Measurements from ENCODE around the gene CAMSAP1.

CAMSAP1 gene

GRCh38 chr9:135770203-135770535 is 137.2 kb downstream of the CAMSAP1 start:
- no peak overlapping the region for H2BK15ac ChIP-seq (replicated peaks; ENCODE audit: low read depth)
- no peak overlapping the region for H3K27ac ChIP-seq (ENCODE audit: low read depth, low read length)
- H3K79me1 ChIP-seq (ENCODE audit: low read length) = no peaks in the 10 kb centered on the region
- no peak overlapping the region for H2BK5ac ChIP-seq (ENCODE audit: low read length)
- no peaks in the 10 kb centered on the region for H3K27me3 ChIP-seq (ENCODE audit: insufficient read depth, low read length, poor library complexity)
- H3K4me3 ChIP-seq (ENCODE audit: low read length) = no peak overlapping the region
- no peaks in the 10 kb centered on the region for H3K79me2 ChIP-seq (ENCODE audit: control insufficient read depth, insufficient read depth, low read length)
- no peak overlapping the region for H2AK5ac ChIP-seq (ENCODE audit: low read length)
- no peaks in the 10 kb centered on the region for H3K36me3 ChIP-seq (ENCODE audit: control insufficient read depth, insufficient read depth, low read length)
- no peak overlapping the region for H3K4ac ChIP-seq (ENCODE audit: low read depth, low read length)
- H3K23ac ChIP-seq (ENCODE audit: low read length) = no peak overlapping the region
- H3K18ac ChIP-seq (ENCODE audit: low read length) = no peak overlapping the region
- DNase-seq = no peak
- WGBS (ENCODE audit: extremely low coverage, insufficient coverage, low lambda C conversion rate) = no CpG with 5 or more reads among the region's 19 CpGs
- no peak overlapping the region for H4K8ac ChIP-seq (ENCODE audit: low read depth, low read length)
- no peak overlapping the region for H3K9ac ChIP-seq (ENCODE audit: low read length)
- no peak overlapping the region for H3K4me2 ChIP-seq (ENCODE audit: low read length)
- no peak overlapping the region for H4K5ac ChIP-seq (ENCODE audit: low read length)
- H2BK120ac ChIP-seq (ENCODE audit: low read depth, low read length) = no peak overlapping the region
- H3K4me1 ChIP-seq (ENCODE audit: control insufficient read depth, low read depth, low read length) = no peaks in the 10 kb centered on the region
- no peak overlapping the region for H3K56ac ChIP-seq (ENCODE audit: low read length)

- no peaks in the 10 kb centered on the region for H3K79me2 ChIP-seq (ENCODE audit: control insufficient read depth, insufficient read depth, low read length)
- H3K56ac ChIP-seq (ENCODE audit: low read length) = no peak overlapping the region
- no peak overlapping the region for H3K23ac ChIP-seq (ENCODE audit: low read length)
- H3K9ac ChIP-seq (ENCODE audit: low read length) = no peak overlapping the region
- no CpG with 5 or more reads among the region's 32 CpGs for WGBS (ENCODE audit: extremely low coverage, insufficient coverage, low lambda C conversion rate)
- no peak overlapping the region for H3K18ac ChIP-seq (ENCODE audit: low read length)
- H3K36me3 ChIP-seq (ENCODE audit: control insufficient read depth, insufficient read depth, low read length) = no peaks in the 10 kb centered on the region
- H3K4me1 ChIP-seq (ENCODE audit: control insufficient read depth, low read depth, low read length) = no peaks in the 10 kb centered on the region
- no peaks in the 10 kb centered on the region for H3K27me3 ChIP-seq (ENCODE audit: insufficient read depth, low read length, poor library complexity)
- H2BK15ac ChIP-seq (replicated peaks; ENCODE audit: low read depth) = no peak overlapping the region
- H3K4me3 ChIP-seq (ENCODE audit: low read length) = no peak overlapping the region
- DNase-seq = no peak
- no peak overlapping the region for H3K4me2 ChIP-seq (ENCODE audit: low read length)
- no peak overlapping the region for H4K5ac ChIP-seq (ENCODE audit: low read length)
- H3K4ac ChIP-seq (ENCODE audit: low read depth, low read length) = no peak overlapping the region
- H2BK5ac ChIP-seq (ENCODE audit: low read length) = no peak overlapping the region
- no peaks in the 10 kb centered on the region for H3K79me1 ChIP-seq (ENCODE audit: low read length)
- H3K27ac ChIP-seq (ENCODE audit: low read depth, low read length) = no peak overlapping the region
- H2AK5ac ChIP-seq (ENCODE audit: low read length) = no peak overlapping the region
- no peak overlapping the region for H4K8ac ChIP-seq (ENCODE audit: low read depth, low read length)
- no peak overlapping the region for H2BK120ac ChIP-seq (ENCODE audit: low read depth, low read length)
Observed at GRCh38 chr9:135769489-135770202, 137.7 kb downstream of the CAMSAP1 start.

GRCh38 chr9:135768516-135769218 is 138.7 kb downstream of the CAMSAP1 start:
- no peak overlapping the region for H3K4ac ChIP-seq (ENCODE audit: low read depth, low read length)
- no peak overlapping the region for H3K4me2 ChIP-seq (ENCODE audit: low read length)
- no peak overlapping the region for H3K56ac ChIP-seq (ENCODE audit: low read length)
- no peak overlapping the region for H3K18ac ChIP-seq (ENCODE audit: low read length)
- H3K79me2 ChIP-seq (ENCODE audit: control insufficient read depth, insufficient read depth, low read length) = no peaks in the 10 kb centered on the region
- H3K27ac ChIP-seq (ENCODE audit: low read depth, low read length) = no peak overlapping the region
- no peak overlapping the region for H2BK5ac ChIP-seq (ENCODE audit: low read length)
- H3K23ac ChIP-seq (ENCODE audit: low read length) = no peak overlapping the region
- H3K4me1 ChIP-seq (ENCODE audit: control insufficient read depth, low read depth, low read length) = no peaks in the 10 kb centered on the region
- H3K79me1 ChIP-seq (ENCODE audit: low read length) = no peaks in the 10 kb centered on the region
- DNase-seq = no peak
- H3K27me3 ChIP-seq (ENCODE audit: insufficient read depth, low read length, poor library complexity) = no peaks in the 10 kb centered on the region
- H2AK5ac ChIP-seq (ENCODE audit: low read length) = no peak overlapping the region
- H4K8ac ChIP-seq (ENCODE audit: low read depth, low read length) = no peak overlapping the region
- no peaks in the 10 kb centered on the region for H3K36me3 ChIP-seq (ENCODE audit: control insufficient read depth, insufficient read depth, low read length)
- H2BK15ac ChIP-seq (replicated peaks; ENCODE audit: low read depth) = no peak overlapping the region
- H4K5ac ChIP-seq (ENCODE audit: low read length) = no peak overlapping the region
- no peak overlapping the region for H3K4me3 ChIP-seq (ENCODE audit: low read length)
- no CpG with 5 or more reads among the region's 43 CpGs for WGBS (ENCODE audit: extremely low coverage, insufficient coverage, low lambda C conversion rate)
- no peak overlapping the region for H3K9ac ChIP-seq (ENCODE audit: low read length)
- H2BK120ac ChIP-seq (ENCODE audit: low read depth, low read length) = no peak overlapping the region

GRCh38 chr9:135766707-135767106 is 140.6 kb downstream of the CAMSAP1 start:
- no peak overlapping the region for H3K27ac ChIP-seq (ENCODE audit: low read depth, low read length)
- no peak overlapping the region for H2BK120ac ChIP-seq (ENCODE audit: low read depth, low read length)
- H3K23ac ChIP-seq (ENCODE audit: low read length) = no peak overlapping the region
- no CpG with 5 or more reads among the region's 4 CpGs for WGBS (ENCODE audit: extremely low coverage, insufficient coverage, low lambda C conversion rate)
- H3K4ac ChIP-seq (ENCODE audit: low read depth, low read length) = no peak overlapping the region
- no peaks in the 10 kb centered on the region for H3K4me1 ChIP-seq (ENCODE audit: control insufficient read depth, low read depth, low read length)
- no peak overlapping the region for H3K18ac ChIP-seq (ENCODE audit: low read length)
- no peaks in the 10 kb centered on the region for H3K79me2 ChIP-seq (ENCODE audit: control insufficient read depth, insufficient read depth, low read length)
- H3K4me2 ChIP-seq (ENCODE audit: low read length) = no peak overlapping the region
- H3K27me3 ChIP-seq (ENCODE audit: insufficient read depth, low read length, poor library complexity) = no peaks in the 10 kb centered on the region
- H2BK5ac ChIP-seq (ENCODE audit: low read length) = no peak overlapping the region
- DNase-seq = no peak
- H2AK5ac ChIP-seq (ENCODE audit: low read length) = no peak overlapping the region
- no peak overlapping the region for H3K9ac ChIP-seq (ENCODE audit: low read length)
- H4K8ac ChIP-seq (ENCODE audit: low read depth, low read length) = no peak overlapping the region
- H2BK15ac ChIP-seq (replicated peaks; ENCODE audit: low read depth) = no peak overlapping the region
- no peak overlapping the region for H3K56ac ChIP-seq (ENCODE audit: low read length)
- H3K79me1 ChIP-seq (ENCODE audit: low read length) = no peaks in the 10 kb centered on the region
- H4K5ac ChIP-seq (ENCODE audit: low read length) = no peak overlapping the region
- no peak overlapping the region for H3K4me3 ChIP-seq (ENCODE audit: low read length)
- H3K36me3 ChIP-seq (ENCODE audit: control insufficient read depth, insufficient read depth, low read length) = no peaks in the 10 kb centered on the region

GRCh38 chr9:135766251-135766650 is 141.1 kb downstream of the CAMSAP1 start:
- no peak overlapping the region for H4K5ac ChIP-seq (ENCODE audit: low read length)
- WGBS (ENCODE audit: extremely low coverage, insufficient coverage, low lambda C conversion rate) = no CpG with 5 or more reads among the region's 4 CpGs
- no peaks in the 10 kb centered on the region for H3K79me2 ChIP-seq (ENCODE audit: control insufficient read depth, insufficient read depth, low read length)
- H3K9ac ChIP-seq (ENCODE audit: low read length) = no peak overlapping the region
- H3K4me2 ChIP-seq (ENCODE audit: low read length) = no peak overlapping the region
- no peak overlapping the region for H3K4me3 ChIP-seq (ENCODE audit: low read length)
- H3K18ac ChIP-seq (ENCODE audit: low read length) = no peak overlapping the region
- no peak overlapping the region for H3K27ac ChIP-seq (ENCODE audit: low read depth, low read length)
- H2AK5ac ChIP-seq (ENCODE audit: low read length) = no peak overlapping the region
- no peak overlapping the region for H2BK15ac ChIP-seq (replicated peaks; ENCODE audit: low read depth)
- H3K79me1 ChIP-seq (ENCODE audit: low read length) = no peaks in the 10 kb centered on the region
- H3K23ac ChIP-seq (ENCODE audit: low read length) = no peak overlapping the region
- H4K8ac ChIP-seq (ENCODE audit: low read depth, low read length) = no peak overlapping the region
- no peak overlapping the region for H3K56ac ChIP-seq (ENCODE audit: low read length)
- no peaks in the 10 kb centered on the region for H3K36me3 ChIP-seq (ENCODE audit: control insufficient read depth, insufficient read depth, low read length)
- no peak overlapping the region for H2BK120ac ChIP-seq (ENCODE audit: low read depth, low read length)
- no peak overlapping the region for H3K4ac ChIP-seq (ENCODE audit: low read depth, low read length)
- no peaks in the 10 kb centered on the region for H3K27me3 ChIP-seq (ENCODE audit: insufficient read depth, low read length, poor library complexity)
- no peaks in the 10 kb centered on the region for H3K4me1 ChIP-seq (ENCODE audit: control insufficient read depth, low read depth, low read length)
- no peak overlapping the region for H2BK5ac ChIP-seq (ENCODE audit: low read length)
- DNase-seq = peak; percentile 9
